ENCODE measurements around the gene PPP2R5C. TPM values are rescaled to one million over a fixed set of nuclear protein-coding genes. Genes with fewer than 3 reads are reported as not detected.
A peak's percentile ranks its signal among the peaks of the same experiment; 100 is the strongest.

PPP2R5C gene
- total and polyA plus RNA-seq, 2 of the 4 experiments (the other 2 are of a cell fraction): 65.9 to 78.7 TPM

DNA sequence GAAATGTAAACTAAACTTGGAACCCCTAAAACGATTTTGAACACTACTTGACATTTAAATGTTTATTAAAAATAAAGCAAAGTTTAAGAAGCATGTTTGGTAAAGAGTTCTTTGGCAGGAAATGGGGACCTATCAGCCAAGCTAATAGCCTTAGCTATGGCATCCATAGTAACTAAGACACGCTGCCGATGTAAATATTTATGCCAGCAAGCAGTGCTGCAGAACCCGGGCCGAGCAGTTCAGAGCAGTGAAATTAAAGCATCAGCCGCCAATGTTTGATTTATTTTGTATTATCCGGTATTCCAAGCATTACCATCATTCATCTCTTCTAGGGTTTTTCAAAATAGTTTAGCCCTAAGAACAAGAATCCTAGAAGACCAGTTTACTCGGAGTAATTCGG, 61.6 kb downstream of the PPP2R5C start:
- BruUV-seq (replicated peaks): no TSS peak
- Histone ChIP-seq H3K4me3 (ENCODE audit: insufficient read depth, low read depth, low read length) (no peak overlapping the region), H2BK120ac (ENCODE audit: low read depth, low read length) (no peak overlapping the region), H3K4me2 (ENCODE audit: low read depth, low read length) (peak overlapping the region; percentile 38), H3K18ac (ENCODE audit: low read depth, low read length) (no peak overlapping the region), H2BK20ac (ENCODE audit: low read depth, low read length) (no peak overlapping the region), H2AFZ (replicated peaks; ENCODE audit: low read length, poor library complexity) (no peak overlapping the region), H2BK5ac (ENCODE audit: low read depth, low read length, poor library complexity, severe bottlenecking) (no peak overlapping the region), H3K9ac (ENCODE audit: low read depth, low read length) (no peak overlapping the region), H3K56ac (ENCODE audit: extremely low read depth, insufficient read depth, low read length) (no peak overlapping the region), H4K8ac (ENCODE audit: low read depth in 2 of 2, low read length in 2 of 2) (no peak overlapping the region), H3K27ac (ENCODE audit: insufficient read depth, low read length) (no peak overlapping the region), H3K4me1 (ENCODE audit: control insufficient read depth, insufficient read depth, low read length) (peaks cover 16% of the 10 kb centered on the region), H4K5ac (ENCODE audit: low read depth, low read length) (no peak overlapping the region), H3K4ac (ENCODE audit: low read depth, low read length) (no peak overlapping the region), H4K20me1 (ENCODE audit: insufficient read depth, low read length) (peaks cover 74% of the 10 kb centered on the region), H3K9me3 (ENCODE audit: control insufficient read depth, insufficient read depth, low read length) (no peaks in the 10 kb centered on the region), H3K79me1 (ENCODE audit: low read depth in 1 of 2, low read length in 2 of 2) (peaks cover 46 to 66% of the 10 kb centered on the region in 2 experiments), H3K23ac (ENCODE audit: low read depth, low read length) (no peak overlapping the region), H3K36me3 (ENCODE audit: control insufficient read depth, insufficient read depth, low read length) (peaks cover 3% of the 10 kb centered on the region; the same call in 1 of the 2 replicates), H3K14ac (replicated peaks; ENCODE audit: low read depth, low read length) (no peak overlapping the region), H3K27me3 (ENCODE audit: control insufficient read depth, insufficient read depth, low read length) (no peaks in the 10 kb centered on the region), H2AK5ac (ENCODE audit: low read depth, low read length) (no peak overlapping the region), H2BK15ac (ENCODE audit: low read depth, low read length) (no peak overlapping the region), H2AK9ac (replicated peaks; ENCODE audit: low read depth, low read length, poor library complexity) (no peak overlapping the region), H4K91ac (ENCODE audit: insufficient read depth, low read depth, low read length) (no peak overlapping the region), H3K9me1 (ENCODE audit: insufficient read depth, low read length) (peaks cover 21% of the 10 kb centered on the region)
- ATAC-seq (ENCODE audit: low read depth) (peak; percentile 94), DNase-seq (peak; percentile 52)
- ChIA-PET POLR2A (ENCODE audit: unreplicated experiment) (no interaction called here), CTCF (no interaction called here)
- intact Hi-C loops (cut with micrococcal nuclease): no loop called here
- dilution Hi-C loops (cut with HindIII; ENCODE audit: low sequenced_read_pairs, unreplicated experiment): no loop called here
- WGBS, 2 experiments (ENCODE audit: extremely low coverage in 2 of 2, insufficient read length in 1 of 2): no CpG with 5 or more reads among the region's 9 CpGs
- TF ChIP-seq RAD21 (IDR thresholded peaks at IDR 0.05; ENCODE audit: low read length) (no peak), CTCF (conservative IDR thresholded peaks at IDR 0.05; ENCODE audit: low read depth, low read length) (no peak), MAFK (IDR thresholded peaks at IDR 0.05; ENCODE audit: low read depth, low read length) (no peak), FOS (IDR thresholded peaks at IDR 0.05; ENCODE audit: low read depth, low read length) (no peak), POLR2A (IDR thresholded peaks at IDR 0.05; ENCODE audit: low read depth, low read length) (no peak), RCOR1 (IDR thresholded peaks at IDR 0.05; ENCODE audit: insufficient replicate concordance, low read length) (no peak), MXI1 (IDR thresholded peaks at IDR 0.05; ENCODE audit: borderline replicate concordance, low read depth, low read length) (no peak), CHD1 (IDR thresholded peaks at IDR 0.05; ENCODE audit: low read depth, low read length) (no peak), NFE2L2 (IDR thresholded peaks at IDR 0.05; ENCODE audit: low read depth, low read length) (no peak), MAZ (IDR thresholded peaks at IDR 0.05; ENCODE audit: borderline replicate concordance, low read depth, low read length) (no peak), SMC3 (IDR thresholded peaks at IDR 0.05; ENCODE audit: low read depth, low read length) (no peak), ELK1 (IDR thresholded peaks at IDR 0.05; ENCODE audit: borderline replicate concordance, low read depth, low read length) (no peak), RFX5 (IDR thresholded peaks at IDR 0.05; ENCODE audit: low read depth, low read length) (no peak), BHLHE40 (IDR thresholded peaks at IDR 0.05; ENCODE audit: low read depth, low read length) (no peak), CEBPB (IDR thresholded peaks at IDR 0.05; ENCODE audit: low read depth, low read length) (no peak)
- TF ChIP-seq, protein P1, sequence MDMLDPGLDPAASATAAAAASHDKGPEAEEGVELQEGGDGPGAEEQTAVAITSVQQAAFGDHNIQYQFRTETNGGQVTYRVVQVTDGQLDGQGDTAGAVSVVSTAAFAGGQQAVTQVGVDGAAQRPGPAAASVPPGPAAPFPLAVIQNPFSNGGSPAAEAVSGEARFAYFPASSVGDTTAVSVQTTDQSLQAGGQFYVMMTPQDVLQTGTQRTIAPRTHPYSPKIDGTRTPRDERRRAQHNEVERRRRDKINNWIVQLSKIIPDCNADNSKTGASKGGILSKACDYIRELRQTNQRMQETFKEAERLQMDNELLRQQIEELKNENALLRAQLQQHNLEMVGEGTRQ (IDR thresholded peaks at IDR 0.05; ENCODE audit: low read depth, low read length): no peak
- in situ Hi-C loops (cut with MboI; ENCODE audit: low sequenced_read_pairs): no loop called here
